CD4-positive, alpha-beta T cell treated with Interferon gamma for 1 hour (primary cell): Measurements from ENCODE around the gene LRP1-AS.
"Not testable (repeated sequence)": the region's sequence is repeated elsewhere in the genome, so short reads cannot be mapped to it uniquely, and the experiment has no call there.

Source experiments
- DNase-seq: peaks from one replicate; pipeline ENCODE4 v3.0.0-alpha.2; 2020

The LRP1-AS gene

DNA sequence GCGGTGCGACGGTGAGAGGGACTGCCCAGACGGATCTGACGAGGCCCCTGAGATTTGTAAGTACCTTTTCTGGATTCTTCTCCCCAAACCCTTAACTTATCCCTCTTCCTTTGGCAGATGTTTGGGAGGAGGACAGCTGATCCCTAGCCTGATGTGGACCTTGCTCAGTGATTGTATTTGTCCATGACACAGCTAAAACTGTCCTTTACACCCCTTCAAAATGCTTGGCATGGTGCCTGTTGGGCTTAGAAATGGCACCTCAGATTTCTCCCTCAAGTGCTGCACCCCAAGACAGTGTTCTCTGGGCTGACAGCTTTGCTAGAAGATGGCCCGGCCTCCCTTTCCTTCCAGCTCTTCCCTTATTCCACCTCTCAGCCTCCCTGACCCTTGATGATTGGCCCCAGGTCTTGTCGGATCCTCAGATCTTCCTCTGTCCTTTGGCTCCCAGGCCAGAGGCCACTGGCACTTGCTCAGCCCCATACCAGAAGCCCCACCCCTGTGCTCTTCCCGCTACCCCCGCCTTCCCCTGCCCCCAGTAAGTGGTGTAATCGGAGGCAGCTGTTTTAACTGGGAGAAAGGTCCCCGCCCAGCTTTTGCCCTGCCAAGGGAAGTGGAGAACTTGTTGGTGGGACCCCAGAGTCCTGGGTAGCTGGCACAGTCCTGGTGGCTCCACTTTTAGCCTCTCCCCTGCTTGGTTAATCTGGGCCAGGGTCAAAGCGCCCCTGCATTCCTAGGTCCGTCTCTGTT, 8.7 kb downstream of the LRP1-AS start:
- DNase-seq, result peak; percentile 27

DNA sequence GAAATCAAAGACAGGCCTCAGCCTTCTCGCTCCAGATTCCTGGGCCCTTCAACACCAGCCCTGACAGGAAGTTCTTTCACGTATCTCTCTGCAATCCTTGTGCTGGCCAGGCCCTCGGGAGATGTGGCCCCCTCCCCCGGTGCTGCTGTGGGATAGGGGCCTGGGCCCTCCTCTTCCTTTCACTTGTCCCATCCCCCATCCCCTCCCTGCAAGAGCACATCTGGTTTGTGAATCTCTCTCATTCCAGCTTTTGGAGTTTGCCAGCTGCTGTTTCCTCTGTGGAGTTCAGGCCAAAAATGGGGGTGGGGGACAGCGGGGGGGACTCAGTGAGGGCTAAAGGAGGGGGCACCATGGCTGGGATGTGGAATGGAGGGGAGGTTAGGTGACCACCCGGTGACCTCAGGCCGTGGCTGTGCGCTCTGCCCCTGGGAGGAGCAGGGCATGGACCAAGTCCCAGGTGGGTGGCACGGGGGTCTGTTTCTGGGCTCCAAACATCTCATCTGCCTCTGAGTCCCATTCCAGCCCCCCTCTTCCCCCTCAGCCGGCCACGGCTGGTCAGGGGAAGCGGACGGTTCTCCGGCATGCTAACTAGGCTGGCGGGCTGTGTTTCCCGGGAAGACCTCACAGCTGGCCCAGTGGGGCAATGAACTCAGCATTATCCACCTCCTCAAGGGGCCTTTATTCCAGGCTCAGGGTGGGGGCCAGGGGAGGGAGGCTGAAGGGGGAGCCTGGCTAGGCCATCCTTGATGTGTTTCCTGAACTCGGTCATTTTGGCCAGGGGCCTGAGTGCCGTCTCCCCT, 11.7 kb downstream of the LRP1-AS start:
- no peak for DNase-seq

DNA sequence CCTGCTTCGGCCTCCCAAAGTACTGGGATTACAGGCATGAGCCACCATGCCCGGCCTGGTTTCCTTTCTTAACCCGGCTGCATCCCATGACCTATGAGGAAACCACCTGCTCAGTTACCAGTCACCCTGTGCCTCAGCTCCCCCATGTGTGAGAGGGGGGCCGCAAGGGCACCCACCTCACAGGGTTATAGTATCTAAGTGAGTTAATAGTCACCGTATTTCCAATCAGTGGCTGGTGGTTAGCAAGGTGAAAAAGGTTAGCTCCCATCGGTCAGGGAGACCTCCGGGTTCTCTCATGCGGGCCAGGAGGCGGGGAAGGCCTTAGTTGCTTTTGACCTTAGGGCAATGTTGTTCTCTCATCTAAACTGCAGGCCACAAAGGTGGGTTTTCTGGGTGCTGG, 12.5 kb downstream of the LRP1-AS start:
- DNase-seq, result no peak

DNA sequence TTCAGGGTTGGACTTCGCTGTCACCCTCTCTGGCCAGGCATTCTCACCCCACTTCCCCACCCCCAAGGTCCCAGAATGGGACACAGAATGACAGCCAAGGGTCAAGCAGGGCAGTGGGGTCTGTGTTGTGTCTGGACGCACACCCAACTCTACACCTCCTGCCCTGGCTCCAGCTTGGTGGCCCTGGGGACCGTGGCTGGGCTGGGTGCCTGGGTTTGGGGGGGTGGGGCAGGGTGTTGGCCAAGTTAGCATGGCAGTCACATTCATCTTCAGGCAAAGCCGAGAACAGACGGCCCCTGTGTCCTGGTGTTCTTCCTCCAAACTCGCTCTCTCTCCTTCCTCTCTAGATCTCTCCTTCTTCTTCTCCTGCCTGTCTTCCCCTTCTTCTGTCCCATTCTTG, 13.5 kb downstream of the LRP1-AS start:
- no peak for DNase-seq

DNA sequence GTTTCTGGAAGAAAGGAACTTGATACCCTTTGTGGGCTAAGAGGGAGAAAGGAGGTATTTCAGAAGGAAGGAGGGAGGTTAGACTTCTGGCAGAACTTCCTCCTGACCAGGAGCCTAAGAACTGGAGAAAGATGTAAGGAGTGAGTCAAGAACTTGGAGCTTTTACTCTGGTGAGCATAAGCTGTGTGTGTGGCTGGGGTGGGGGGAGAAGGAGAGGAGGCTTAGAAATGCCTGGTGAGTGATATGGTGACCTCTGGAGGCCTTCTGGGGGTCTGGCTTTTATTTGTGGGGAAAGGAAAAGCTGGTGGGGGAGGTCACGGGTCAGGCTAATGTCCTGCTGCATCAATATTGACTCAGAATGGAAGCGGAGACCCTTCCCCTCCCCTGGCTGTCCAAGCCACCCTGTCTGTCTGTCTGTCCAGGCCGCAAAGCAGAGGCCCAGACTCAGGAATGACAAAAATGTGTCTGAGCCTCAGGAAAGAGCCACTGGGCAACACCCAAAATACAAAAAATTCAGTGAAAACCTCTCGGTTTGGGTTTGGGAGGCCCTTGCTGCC, 14.3 kb downstream of the LRP1-AS start:
- DNase-seq, result no peak

DNA sequence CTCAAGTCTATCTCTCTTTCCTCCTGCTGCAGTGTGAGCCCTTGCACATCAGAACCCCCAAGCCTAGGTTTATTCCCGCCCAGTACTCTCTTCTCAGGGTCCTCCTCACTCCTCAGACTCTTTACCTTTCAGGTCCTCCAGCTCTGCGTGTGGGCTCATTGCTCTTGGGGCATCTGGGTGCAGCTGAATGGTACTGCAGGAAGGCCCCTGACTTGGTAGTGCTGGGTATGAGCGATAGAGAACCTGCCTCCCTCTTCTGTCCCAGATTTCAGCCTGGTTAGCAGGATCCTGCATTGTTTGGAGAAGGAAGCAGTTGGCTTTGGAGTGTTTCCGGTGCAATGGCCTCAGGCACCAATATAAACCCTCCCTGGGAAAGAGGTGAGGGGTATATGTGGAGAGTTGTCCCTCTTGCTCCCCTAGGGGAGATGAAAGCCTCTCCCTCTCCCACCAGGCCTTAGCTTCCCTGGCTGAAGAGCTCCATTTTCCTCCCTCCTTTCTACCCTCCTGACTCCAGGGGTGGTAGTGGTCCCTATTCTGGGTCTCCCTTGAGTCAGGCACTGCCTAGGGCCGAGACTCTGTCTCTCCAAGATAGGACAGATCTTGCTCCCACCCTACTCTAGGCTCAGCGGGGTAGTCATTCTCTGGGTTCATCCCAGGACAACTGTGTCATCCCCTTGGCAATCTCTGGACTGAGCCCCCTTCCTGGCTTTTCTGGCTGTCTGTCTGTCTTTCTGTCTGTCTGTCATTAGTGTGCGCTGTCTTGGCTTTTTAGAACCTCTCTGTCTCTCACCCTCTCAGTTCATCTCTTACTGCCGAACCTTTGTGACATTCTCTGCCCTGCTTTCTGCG, 15.3 kb downstream of the LRP1-AS start:
- DNase-seq, result no peak

DNA sequence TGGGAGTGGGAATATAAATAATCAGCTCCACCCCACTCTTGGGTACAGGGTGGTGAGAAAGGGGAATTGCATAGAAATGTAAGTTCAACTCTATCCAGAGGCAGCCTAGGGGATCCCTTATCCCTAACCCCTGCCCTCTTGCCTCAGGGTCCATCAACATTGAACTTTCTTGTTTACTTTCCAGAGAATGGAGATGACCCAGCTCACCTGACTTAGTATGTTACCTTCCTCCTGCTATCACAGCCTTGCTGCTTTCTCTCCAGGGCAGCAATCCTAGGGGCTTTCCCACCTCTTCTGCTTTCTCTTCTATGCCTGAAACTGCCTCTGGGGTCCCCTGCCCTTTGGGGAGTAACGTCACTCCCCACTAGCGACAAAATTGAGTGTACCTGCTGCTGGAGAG, 16.5 kb downstream of the LRP1-AS start:
- no peak for DNase-seq

DNA sequence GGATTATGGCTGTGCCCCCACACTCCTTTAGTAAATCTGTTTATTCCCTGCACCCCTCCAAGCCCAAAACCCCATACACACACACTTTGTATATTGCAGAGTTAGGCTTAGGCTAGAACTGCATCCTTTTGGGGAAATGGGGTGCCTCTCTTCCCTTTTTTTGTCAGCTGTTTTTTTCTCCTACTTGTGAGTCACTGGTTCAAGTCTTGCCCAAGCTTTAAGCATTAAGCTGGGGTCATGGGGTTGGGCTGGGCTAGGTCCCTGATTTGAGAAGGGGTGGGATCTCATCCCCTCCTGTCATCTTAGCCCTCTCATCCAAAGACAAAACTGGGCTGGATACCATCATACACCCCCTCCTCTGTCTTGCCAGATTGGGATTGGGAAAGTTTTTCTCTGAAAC, 17.5 kb downstream of the LRP1-AS start:
- peak; percentile 14 for DNase-seq

DNA sequence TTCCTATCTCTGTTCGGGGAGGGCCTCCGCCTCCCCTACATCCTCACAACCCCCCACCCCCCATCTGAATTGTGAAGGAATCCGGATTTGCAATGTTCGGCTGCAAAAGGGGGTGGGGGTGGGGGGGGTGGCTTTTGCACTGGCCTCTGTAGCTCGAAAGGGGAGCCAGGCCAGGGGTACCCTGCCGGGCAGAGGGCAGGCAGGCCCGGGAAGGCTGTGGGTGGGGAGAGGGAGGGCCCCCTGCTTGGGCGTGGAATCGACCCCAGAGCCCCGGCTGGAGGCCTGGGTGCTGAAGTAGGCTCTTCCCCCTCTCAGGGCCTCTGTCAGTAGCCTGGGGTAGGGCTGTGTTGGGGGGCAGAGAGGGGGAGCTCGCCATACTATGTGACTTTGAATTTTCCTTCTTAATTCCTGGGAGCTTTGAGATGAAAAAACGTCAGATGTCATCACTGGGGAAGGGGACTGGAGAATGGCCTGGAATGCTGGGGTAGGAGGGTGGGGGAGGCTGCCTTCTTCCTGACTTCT, 18.0 kb downstream of the LRP1-AS start:
- no peak for DNase-seq

DNA sequence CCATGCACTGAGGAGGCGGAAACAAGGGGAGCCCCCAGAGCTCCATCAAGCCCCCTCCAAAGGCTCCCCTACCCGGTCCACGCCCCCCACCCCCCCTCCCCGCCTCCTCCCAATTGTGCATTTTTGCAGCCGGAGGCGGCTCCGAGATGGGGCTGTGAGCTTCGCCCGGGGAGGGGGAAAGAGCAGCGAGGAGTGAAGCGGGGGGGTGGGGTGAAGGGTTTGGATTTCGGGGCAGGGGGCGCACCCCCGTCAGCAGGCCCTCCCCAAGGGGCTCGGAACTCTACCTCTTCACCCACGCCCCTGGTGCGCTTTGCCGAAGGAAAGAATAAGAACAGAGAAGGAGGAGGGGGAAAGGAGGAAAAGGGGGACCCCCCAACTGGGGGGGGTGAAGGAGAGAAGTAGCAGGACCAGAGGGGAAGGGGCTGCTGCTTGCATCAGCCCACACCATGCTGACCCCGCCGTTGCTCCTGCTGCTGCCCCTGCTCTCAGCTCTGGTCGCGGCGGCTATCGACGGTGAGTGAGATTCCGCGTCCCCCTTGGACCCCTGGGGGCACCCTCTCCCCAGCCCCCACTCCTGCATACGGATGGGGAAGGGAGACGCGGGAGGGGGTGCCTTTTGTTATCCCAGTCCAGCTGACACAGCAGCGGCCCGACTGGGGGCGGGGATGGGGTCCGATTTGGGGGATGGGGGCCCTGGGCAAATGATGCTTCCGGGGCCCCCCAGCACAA, 18.7 kb downstream of the LRP1-AS start:
- DNase-seq, result no peak

DNA sequence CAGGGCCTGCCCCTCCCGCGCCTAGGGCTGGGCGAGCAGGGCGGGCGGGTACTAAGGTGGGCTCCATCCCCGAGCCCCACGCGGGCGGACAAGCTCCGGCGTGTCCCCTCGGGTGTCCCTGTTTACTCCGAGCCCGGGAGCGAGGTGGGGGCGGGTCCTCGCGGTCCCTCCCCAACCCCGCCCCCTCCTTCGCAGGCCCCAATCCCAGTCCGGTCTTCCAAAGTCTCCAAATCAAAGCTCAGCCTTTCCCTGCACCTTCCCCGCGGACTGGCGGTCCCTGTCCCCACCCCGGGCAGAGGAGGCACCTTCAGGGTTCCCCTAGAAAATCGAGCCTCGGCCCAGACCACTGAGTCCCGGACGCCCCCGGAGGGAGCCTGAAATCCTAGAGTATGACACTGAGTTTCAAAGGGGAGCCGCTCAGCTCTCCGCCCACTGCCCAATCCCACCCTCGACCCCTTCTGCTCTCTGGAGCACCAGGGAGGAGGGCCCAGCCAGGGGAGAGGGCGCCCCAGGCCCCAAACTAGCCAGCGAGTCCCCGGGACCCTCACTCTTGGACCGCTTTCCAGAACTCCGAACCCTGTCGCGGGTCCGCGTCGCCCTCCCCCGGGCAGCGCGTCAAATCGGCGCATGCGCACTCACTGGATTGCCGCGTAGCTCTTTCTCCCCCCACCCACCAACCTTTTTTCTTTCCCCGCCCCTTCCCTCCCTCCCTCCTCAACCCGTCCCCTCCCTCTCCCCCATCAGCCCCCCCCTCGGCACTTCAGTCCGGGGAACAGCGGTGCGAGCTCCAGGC, 19.5 kb downstream of the LRP1-AS start, which contains the start of gene LRP1:
Gene LRP1 (plus strand): TSS at position 758 of the 793 bp plus-strand sequence. CDS start 482 bp downstream, outside the sequence.
- DNase-seq, result peak; percentile 76

DNA sequence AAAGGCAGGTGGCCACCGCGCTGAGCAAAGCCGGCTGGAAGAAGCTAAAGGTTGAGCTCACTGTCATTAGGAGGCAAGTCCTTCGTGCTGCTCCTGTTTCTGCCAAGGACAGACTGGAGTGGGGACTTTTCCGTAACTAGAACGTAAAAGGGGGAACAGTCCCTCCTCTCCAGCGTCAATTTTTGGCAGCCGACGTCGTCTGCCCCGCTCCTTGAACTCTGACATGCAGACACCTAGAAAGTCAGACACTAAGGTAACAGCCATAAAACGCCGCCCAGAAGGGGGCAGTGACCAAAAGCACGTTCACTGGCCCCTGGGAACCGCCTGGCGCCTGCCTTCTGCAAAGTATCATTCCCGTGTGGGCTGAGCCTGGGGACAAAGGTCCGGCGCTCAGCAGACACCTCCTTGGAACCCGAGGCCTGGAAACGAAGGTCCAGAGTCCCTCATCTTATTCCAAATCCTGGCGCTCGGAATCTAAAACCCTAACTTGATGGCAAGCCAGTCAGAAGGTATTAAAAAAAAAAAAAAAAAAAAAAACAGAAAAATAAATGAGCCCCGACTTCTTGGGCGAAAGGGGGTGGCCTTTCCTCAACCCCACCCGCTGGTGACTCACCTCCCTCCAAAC, 20.2 kb downstream of the LRP1-AS start:
- peak; percentile 63 for DNase-seq

DNA sequence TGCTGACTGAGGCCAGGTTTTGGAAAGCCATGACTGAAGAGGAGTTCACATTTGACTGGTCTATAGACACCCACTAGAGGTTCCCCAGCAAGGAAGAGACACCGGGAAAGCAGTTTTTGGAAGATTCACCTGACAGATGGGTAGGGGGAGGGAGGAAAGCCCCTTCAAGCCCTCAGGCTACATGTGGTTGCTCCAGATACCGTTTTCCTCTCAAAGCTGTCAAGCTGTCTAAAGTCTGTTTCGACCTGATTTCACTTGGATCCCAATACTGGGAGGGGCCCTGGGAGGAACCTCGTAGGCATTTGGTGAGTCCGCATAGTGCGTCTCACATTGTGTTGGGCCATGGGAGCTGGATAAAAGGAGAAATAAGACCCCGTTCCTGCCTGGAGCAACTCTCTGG, 20.9 kb downstream of the LRP1-AS start:
- DNase-seq, result no peak

DNA sequence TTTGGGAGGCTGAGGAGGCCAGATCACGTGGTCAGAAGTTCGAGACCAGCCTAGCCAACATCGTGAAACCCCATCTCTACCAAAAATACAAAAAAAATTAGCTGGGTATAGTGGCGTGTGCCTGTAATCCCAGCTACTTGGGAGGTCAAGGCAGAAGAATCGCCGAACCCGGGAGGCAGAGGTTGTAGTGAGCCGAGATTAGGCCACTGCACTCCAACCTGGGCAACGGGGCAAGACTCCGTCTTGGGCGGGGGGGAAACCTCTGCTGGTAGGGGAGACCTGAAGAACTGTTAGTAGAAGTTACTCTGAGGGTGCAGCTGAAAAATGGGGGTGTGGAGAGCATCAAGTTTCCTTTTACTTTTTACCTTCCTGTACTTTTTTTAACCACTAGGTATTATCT, 21.4 kb downstream of the LRP1-AS start:
- no peak for DNase-seq

DNA sequence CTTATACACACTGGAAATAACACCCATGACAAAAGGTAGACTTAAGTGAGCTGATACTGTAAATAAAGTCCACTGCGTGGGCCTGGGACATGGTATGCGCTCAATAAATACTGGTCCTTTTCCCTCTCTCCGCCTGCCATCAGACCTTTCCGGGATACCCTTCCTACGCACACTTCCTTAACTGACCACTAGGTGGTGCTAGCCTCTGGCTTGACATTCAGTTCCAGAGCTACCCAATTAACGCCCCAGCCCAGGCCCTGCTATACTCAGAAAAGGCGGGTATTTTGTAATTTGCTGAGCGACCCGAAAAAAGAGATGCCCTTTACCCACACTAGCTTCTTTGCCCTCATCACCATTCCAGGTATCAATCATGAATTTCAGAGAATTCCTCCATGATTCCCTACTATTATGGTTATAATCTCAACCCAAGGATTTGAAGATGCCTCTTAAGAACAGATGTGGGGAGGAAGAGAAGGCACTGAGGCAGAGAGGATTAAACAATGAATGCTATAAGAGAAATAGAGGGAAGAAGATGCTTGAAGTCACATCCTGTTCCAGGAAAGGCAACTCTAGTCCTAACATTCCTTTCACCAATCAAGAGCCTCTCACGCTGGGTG, 23.1 kb downstream of the LRP1-AS start:
- DNase-seq, result peak; percentile 68

DNA sequence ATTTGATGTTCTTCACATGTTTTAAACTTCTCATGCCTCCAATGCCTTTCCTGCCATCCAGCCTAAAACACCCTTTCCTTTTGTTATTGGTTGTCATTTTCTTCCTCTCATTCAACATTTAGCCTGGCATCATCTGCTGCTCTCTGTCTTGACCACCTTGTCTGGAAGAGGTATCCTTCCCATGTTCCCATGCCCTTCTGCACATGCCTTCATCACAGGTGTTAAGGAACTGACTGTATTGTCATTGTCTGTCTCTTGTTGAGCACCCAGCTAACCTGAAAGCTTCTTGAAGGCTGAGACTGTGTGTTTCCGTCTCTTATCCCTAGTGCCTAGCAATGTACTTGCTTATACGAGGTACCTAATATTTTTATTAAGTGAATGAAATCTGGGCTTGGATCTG, 23.6 kb downstream of the LRP1-AS start:
- DNase-seq, result no peak

DNA sequence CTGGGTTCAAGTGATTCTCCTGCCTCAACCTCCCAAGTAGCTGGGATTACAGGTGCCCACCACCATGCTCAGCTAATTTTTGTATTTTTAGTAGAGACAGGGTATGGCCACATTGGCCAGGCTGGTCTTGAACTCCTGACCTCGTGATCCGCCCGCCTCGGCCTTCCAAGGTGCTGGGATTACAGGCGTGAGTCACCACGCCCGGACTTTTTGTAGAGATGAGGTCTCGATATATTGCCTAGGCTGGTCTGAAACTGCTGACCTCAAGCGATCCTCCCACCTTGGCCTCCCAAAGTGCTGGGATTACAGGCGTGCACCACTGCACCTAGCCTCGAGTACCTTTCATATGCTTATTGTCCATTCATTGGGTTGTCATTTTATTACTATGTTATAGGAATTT, 26.7 kb downstream of the LRP1-AS start:
- not testable (repeated sequence) for DNase-seq

DNA sequence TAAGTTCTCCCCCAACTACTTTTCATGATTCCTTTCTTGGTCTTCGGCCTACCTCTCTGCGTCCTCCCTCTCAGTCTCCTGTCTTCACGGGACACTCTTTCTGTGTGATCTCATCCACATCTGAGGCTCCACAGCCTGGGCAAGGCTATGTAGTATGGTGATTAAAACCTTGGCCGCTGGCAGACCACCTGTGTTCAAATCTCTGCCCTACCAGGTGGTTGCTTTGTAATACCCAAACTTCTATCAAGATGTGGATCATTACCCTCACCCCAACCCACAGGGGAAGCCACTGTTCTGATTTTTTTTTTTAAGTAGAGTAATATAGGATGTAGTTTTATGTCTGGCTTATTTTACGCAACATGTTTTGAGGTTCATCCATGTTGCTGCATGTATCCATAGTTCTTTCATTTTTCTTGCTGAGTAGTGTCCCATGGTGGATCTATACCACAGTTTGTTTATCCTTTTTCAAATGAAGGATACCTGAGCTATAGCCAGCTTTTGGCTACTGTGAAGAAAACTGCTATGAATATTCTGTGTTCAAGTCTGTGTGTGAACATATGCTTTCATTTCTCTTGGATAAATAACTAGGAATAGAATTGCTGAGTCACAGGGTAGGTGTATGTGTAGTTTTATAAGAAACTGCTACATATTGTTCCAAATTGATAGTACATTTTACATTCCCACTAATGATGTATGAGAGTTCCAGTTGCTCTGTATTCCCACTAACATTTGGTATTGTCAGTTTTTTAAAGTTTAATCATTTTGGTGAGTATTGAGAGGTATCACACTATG, 27.9 kb downstream of the LRP1-AS start:
- no peak for DNase-seq

DNA sequence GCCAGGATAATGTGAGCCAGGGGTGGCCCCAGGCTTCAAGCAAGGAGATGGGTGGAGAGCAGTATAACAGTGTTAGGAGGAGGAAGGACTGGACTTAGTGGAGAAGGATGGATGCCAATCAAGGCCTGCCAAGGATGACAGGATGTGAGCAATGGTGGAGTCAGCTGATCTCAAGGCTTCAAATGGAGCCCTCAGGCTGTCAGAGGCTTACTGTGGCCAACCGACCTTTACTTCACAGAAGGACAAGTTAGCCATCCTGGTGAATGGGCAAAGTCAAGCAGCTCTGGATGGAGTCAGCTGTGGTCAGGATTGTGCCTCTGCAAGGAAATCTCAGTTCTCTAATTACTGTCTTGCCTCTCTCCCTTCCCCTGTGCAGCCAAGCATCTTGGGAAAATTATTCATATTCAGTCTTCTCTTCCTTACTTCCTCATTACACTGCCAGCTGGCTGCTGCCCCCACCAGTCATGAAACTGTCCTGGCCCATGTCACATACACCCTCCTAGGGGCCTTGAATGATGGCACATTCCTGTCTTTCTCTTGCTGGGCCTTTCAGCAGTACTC, 28.6 kb downstream of the LRP1-AS start:
- DNase-seq, result peak; percentile 22
